Measurements from ENCODE around the gene COL5A1.

COL5A1 gene

GRCh38 chr9:134671341-134672113 is 29.9 kb downstream of the COL5A1 start:
- no peak for TF ChIP-seq EZH2 (IDR thresholded peaks at IDR 0.05)
- no peak for TF ChIP-seq FOXP2 (optimal IDR thresholded peaks at IDR 0.05; ENCODE audit: control extremely low read depth, extremely low read length, insufficient read depth)
- TF ChIP-seq POLR2AphosphoS5 (IDR thresholded peaks at IDR 0.05; ENCODE audit: borderline replicate concordance, low read depth, low read length), result no peak
- Histone ChIP-seq H3K9ac (ENCODE audit: insufficient read length) (no peak overlapping the region), H3K27ac (no peak overlapping the region), H3K36me3 (ENCODE audit: insufficient read depth, low read length) (no peaks in the 10 kb centered on the region), H3K9me3 (ENCODE audit: low read depth, low read length) (peaks cover 4% of the 10 kb centered on the region; the same call in 1 of the 2 replicates), H3K4me3 (no peak overlapping the region)
- DNase-seq (ENCODE audit: low read depth, low spot score), result no peak

- Histone ChIP-seq H3K9ac (ENCODE audit: insufficient read length) (no peak overlapping the region), H3K27ac (no peak overlapping the region), H3K9me3 (ENCODE audit: low read depth, low read length) (peaks cover 4% of the 10 kb centered on the region; the same call in 1 of the 2 replicates), H3K4me3 (no peak overlapping the region), H3K36me3 (ENCODE audit: insufficient read depth, low read length) (no peaks in the 10 kb centered on the region)
- no peak for DNase-seq (ENCODE audit: low read depth, low spot score)
- TF ChIP-seq POLR2AphosphoS5 (IDR thresholded peaks at IDR 0.05; ENCODE audit: borderline replicate concordance, low read depth, low read length) (no peak), EZH2 (IDR thresholded peaks at IDR 0.05) (no peak), FOXP2 (optimal IDR thresholded peaks at IDR 0.05; ENCODE audit: control extremely low read depth, extremely low read length, insufficient read depth) (no peak)
Observed at GRCh38 chr9:134676361-134676760, 34.8 kb downstream of the COL5A1 start.

- Histone ChIP-seq H3K9ac (ENCODE audit: insufficient read length) (no peak overlapping the region), H3K36me3 (ENCODE audit: insufficient read depth, low read length) (no peaks in the 10 kb centered on the region), H3K4me3 (no peak overlapping the region), H3K27ac (no peak overlapping the region), H3K9me3 (ENCODE audit: low read depth, low read length) (peaks cover 4% of the 10 kb centered on the region; the same call in 1 of the 2 replicates)
- no peak for DNase-seq (ENCODE audit: low read depth, low spot score)
- TF ChIP-seq FOXP2 (optimal IDR thresholded peaks at IDR 0.05; ENCODE audit: control extremely low read depth, extremely low read length, insufficient read depth) (no peak), EZH2 (IDR thresholded peaks at IDR 0.05) (no peak), POLR2AphosphoS5 (IDR thresholded peaks at IDR 0.05; ENCODE audit: borderline replicate concordance, low read depth, low read length) (no peak)
Observed at GRCh38 chr9:134676886-134677285, 35.3 kb downstream of the COL5A1 start.

- H3K9ac ChIP-seq (ENCODE audit: insufficient read length), result no peak overlapping the region
- no peaks in the 10 kb centered on the region for H3K36me3 ChIP-seq (ENCODE audit: insufficient read depth, low read length)
- H3K27ac ChIP-seq, result no peak overlapping the region
- H3K4me3 ChIP-seq, result no peak overlapping the region
- no peak for DNase-seq (ENCODE audit: low read depth, low spot score)
- H3K9me3 ChIP-seq (ENCODE audit: low read depth, low read length), result peaks cover 4% of the 10 kb centered on the region; the same call in 1 of the 2 replicates
- TF ChIP-seq EZH2 (IDR thresholded peaks at IDR 0.05) (no peak), FOXP2 (optimal IDR thresholded peaks at IDR 0.05; ENCODE audit: control extremely low read depth, extremely low read length, insufficient read depth) (no peak), POLR2AphosphoS5 (IDR thresholded peaks at IDR 0.05; ENCODE audit: borderline replicate concordance, low read depth, low read length) (no peak)
Observed at GRCh38 chr9:134677743-134678142, 36.1 kb downstream of the COL5A1 start.

GRCh38 chr9:134678206-134678605 is 36.6 kb downstream of the COL5A1 start:
- H3K27ac ChIP-seq, result no peak overlapping the region
- peaks cover 4% of the 10 kb centered on the region; the same call in 1 of the 2 replicates for H3K9me3 ChIP-seq (ENCODE audit: low read depth, low read length)
- H3K4me3 ChIP-seq, result no peak overlapping the region
- no peak overlapping the region for H3K9ac ChIP-seq (ENCODE audit: insufficient read length)
- no peak for TF ChIP-seq POLR2AphosphoS5 (IDR thresholded peaks at IDR 0.05; ENCODE audit: borderline replicate concordance, low read depth, low read length)
- TF ChIP-seq FOXP2 (optimal IDR thresholded peaks at IDR 0.05; ENCODE audit: control extremely low read depth, extremely low read length, insufficient read depth), result no peak
- no peak for TF ChIP-seq EZH2 (IDR thresholded peaks at IDR 0.05)
- no peak for DNase-seq (ENCODE audit: low read depth, low spot score)
- H3K36me3 ChIP-seq (ENCODE audit: insufficient read depth, low read length), result no peaks in the 10 kb centered on the region

GRCh38 chr9:134678666-134679443 is 37.3 kb downstream of the COL5A1 start:
- no peak for DNase-seq (ENCODE audit: low read depth, low spot score)
- no peaks in the 10 kb centered on the region for H3K36me3 ChIP-seq (ENCODE audit: insufficient read depth, low read length)
- H3K9ac ChIP-seq (ENCODE audit: insufficient read length), result no peak overlapping the region
- H3K4me3 ChIP-seq, result no peak overlapping the region
- no peak for TF ChIP-seq POLR2AphosphoS5 (IDR thresholded peaks at IDR 0.05; ENCODE audit: borderline replicate concordance, low read depth, low read length)
- TF ChIP-seq EZH2 (IDR thresholded peaks at IDR 0.05), result no peak
- TF ChIP-seq FOXP2 (optimal IDR thresholded peaks at IDR 0.05; ENCODE audit: control extremely low read depth, extremely low read length, insufficient read depth), result no peak
- no peak overlapping the region for H3K27ac ChIP-seq
- peaks cover 2% of the 10 kb centered on the region; the same call in 1 of the 2 replicates for H3K9me3 ChIP-seq (ENCODE audit: low read depth, low read length)

GRCh38 chr9:134679616-134680392 is 38.2 kb downstream of the COL5A1 start:
- no peaks in the 10 kb centered on the region; the same call in 1 of the 2 replicates for H3K9me3 ChIP-seq (ENCODE audit: low read depth, low read length)
- no peak overlapping the region for H3K4me3 ChIP-seq
- no peaks in the 10 kb centered on the region for H3K36me3 ChIP-seq (ENCODE audit: insufficient read depth, low read length)
- no peak overlapping the region for H3K27ac ChIP-seq
- no peak for TF ChIP-seq FOXP2 (optimal IDR thresholded peaks at IDR 0.05; ENCODE audit: control extremely low read depth, extremely low read length, insufficient read depth)
- no peak for TF ChIP-seq POLR2AphosphoS5 (IDR thresholded peaks at IDR 0.05; ENCODE audit: borderline replicate concordance, low read depth, low read length)
- DNase-seq (ENCODE audit: low read depth, low spot score), result no peak
- no peak overlapping the region for H3K9ac ChIP-seq (ENCODE audit: insufficient read length)

Data from SK-N-MC (cell line).